DMS153 (cell line): ENCODE measurements around the gene DRC1.
"Not testable (repeated sequence)": the region's sequence is repeated elsewhere in the genome, so short reads cannot be mapped to it uniquely, and the experiment has no call there.

Source experiments
- DNase-seq: peaks from one replicate; lab custom pipeline; 2025; lab: John Stamatoyannopoulos, UW

DRC1 gene

GRCh38 chr2:26463244-26464192, 61.8 kb downstream of the DRC1 start:
- no peak for DNase-seq

DNA sequence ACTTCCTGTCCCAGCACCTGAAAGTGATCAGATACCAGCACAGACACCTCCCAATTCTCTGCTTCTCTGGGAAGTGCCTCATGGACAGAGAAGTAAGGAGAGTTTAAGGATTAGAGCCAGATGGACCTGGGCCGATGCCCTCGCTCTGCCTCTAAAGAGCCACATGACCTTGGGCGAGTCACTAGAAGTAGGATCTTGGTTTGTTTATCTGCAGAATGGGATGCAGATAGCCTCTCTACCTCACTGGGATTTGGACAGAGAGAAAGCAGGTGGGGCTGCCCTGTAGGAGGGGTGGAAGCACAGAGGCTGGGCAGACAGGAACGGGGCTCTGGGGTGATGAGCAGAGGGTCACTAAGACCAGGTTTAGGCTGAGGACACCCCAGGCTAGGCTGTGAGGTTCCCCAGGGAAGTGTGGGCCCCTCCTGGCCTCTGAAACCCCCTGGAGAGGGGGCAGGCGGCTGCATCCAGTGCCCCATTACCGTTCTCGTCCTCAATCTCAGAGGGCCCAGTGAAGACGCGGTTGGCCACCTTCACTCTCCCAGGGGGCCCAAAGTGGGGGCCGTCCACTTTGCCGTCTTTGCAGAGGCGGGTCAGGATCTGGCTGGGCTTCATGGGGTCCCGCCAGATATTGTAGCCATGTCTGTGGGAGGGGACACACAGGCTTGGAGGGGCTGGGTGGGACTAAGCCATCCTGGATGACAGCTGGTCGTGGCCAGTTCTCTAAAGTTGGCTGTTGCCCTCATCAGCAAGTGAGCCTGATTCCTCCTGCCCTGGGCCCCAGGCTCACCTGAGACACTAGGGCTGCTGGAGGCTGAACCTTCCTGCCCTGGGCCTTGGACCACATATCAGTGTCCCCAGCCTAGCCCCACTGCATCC, 62.9 kb downstream of the DRC1 start:
- DNase-seq: no peak

DNA sequence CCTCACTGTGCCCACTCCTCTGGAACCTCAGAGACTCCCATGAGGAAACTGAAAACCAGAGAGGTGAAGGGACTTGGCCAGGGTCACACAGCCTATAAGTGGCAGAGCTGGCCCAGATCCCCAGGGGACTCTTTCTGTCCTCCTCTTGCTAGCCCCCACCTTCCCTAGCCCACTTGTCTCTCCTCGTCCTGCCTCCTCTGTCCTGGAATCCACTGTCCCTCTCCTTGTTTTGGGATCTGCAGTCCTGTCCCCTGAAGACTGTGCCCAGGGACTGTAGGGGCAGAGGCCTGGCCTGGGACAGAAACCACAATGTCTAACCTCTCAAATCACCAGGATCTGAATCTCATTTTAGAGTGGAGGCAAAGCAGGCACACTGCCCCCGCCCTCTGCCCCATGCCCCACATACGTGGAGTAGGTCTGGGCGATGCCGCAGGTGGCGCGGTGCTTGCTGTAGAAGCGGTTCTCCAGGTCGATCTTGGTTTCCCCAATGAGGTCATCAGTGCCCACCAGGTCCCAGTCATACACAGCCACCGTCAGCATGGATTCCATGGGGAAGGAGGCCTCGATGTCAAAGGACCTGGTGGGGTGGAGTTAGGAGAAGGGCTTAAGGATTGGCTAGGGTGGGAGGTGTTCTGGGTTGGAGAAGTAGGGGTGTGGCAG, 63.7 kb downstream of the DRC1 start:
- DNase-seq: no peak

DNA sequence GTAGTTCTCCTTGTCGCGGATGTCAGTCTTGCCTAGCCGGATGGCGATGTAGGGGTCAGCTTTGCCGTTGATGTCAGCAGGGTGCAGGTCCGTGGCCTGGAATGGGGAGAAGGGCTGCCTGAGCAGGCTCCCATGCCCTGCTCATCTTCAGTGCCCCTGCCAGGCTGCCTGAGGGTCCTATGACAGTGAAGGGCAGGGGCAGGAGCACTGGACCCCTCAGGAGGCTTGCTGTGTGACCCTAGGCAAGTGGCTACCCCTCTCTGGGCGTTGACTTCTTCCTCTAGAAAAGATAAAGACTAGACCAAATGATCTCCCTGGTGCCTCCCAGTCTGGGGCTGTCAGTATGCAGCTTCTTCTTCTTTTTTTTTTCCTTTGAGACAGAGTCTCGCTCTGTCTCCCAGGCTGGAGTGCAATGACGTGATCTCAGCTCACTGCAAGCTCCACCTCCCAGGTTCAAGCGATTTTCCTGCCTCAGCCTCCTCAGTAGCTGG, 64.3 kb downstream of the DRC1 start:
- DNase-seq: no peak

- DNase-seq: no peak
Observed at GRCh38 chr2:26466662-26467310, 65.1 kb downstream of the DRC1 start.

GRCh38 chr2:26468544-26468943, 66.8 kb downstream of the DRC1 start:
- not testable (repeated sequence) for DNase-seq

GRCh38 chr2:26469092-26469710, 67.5 kb downstream of the DRC1 start:
- peak; percentile 3 for DNase-seq

- DNase-seq: no peak
Observed at GRCh38 chr2:26469955-26470354, 68.2 kb downstream of the DRC1 start.

- DNase-seq: no peak
Observed at GRCh38 chr2:26470601-26471260, 69.0 kb downstream of the DRC1 start.

- no peak for DNase-seq
Observed at GRCh38 chr2:26471289-26471688, 69.6 kb downstream of the DRC1 start.

GRCh38 chr2:26471766-26472706, 70.3 kb downstream of the DRC1 start:
- DNase-seq: no peak

DNA sequence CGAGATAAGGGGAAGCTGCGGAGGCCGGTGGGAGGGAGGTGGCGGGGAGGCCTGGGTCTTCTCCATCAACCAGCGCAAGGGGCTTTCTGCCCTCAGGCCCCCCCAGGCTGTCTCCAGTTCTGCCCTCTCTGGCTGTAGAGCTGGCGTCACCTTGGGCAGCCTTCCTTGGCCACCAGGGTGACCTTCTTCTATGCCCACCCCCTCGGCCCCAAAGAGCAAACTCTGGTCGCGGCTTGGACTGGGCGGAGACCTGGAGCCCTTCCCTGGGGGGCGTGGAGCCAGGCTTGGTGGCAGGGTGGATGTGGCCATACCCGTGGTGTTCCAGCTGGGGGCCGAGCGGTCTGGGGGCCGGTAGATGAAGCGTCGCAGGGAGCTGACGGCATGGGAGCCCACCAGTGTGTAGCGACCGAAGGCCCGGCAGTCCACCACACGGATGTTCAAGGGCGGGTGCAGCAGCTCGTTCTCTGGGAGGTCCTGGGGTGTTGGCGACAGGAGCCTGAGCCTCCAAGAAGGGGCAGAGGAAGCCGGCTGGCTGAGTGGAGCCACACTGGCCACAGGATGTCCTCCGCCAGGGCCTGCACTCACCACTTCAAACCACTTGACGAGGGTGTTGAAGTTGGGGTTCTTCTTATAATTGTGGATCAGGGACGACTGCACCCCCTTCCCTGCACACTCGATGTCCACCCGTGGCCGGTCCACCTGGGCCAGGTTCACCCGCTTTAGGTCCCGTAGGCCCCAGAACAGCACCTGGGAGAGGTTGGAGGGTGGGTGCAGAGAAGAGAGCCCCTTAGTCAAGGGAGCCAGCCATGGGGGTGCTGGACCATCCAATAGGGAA, 71.3 kb downstream of the DRC1 start:
- DNase-seq: no peak

DNA sequence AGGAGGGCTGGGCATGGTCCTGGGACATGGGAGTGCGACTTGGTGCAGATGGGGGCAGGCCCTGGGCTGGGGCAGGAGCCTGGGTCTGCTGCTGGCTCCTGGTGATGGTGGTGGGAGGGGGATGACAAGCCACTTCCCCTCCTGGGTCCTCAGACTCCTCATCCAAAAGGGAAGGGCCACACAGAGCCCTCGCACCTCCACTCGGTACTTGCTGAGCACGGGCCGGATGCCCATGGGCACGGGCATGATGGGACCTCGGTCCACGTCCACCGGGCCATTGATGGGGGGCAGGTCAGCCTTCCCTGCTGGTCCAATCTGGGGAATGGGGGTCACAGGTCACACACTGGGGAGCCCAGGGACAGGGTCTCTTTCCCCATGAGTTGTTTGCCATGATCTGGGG, 72.1 kb downstream of the DRC1 start:
- DNase-seq: no peak

DNA sequence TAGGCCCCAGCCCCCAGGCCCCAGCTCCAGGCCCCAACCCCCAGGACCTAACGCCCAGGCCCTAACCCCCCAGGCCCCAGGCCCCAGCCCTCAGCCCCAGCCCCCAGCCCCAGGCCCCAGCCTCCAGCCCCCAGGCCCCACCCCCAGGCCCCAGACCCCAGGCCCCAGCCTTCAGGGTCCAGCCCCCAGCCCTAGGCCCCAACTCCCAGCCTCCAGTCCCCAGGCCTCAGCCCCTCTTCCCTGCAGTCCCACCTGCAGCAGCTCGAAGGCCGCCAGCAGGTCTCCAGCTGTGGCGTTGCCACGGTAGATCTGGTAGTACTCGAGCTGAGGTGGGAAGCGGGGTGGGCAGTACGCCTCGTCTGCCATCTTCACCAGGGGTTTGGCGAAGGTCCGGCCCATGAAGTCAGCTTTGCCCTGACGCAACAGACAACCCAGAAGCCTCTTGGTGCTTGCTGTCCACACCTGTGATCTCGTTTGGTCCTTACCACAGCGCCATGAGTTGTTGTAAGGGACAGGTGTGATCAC, 72.6 kb downstream of the DRC1 start:
- DNase-seq: no peak

DNA sequence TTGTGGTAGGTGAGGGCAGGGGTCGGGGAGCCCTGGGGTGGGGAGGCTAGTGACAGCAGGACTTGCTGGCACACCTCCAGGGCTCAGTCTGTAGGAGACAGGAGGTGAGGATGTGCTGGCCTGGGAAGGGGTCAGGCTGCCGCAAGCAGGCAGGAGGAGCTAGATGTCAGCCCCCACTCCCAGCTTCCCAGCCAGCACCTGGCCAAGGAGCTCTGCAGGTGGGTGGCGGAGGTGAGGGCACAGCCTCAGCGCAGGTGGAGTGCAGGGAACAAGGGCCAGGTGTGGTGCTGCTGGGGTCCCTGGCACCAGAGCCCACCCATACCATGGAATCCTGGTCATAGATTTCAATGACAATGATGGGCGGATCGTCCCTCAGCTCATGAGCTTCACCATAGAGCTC, 73.3 kb downstream of the DRC1 start:
- DNase-seq: no peak

DNA sequence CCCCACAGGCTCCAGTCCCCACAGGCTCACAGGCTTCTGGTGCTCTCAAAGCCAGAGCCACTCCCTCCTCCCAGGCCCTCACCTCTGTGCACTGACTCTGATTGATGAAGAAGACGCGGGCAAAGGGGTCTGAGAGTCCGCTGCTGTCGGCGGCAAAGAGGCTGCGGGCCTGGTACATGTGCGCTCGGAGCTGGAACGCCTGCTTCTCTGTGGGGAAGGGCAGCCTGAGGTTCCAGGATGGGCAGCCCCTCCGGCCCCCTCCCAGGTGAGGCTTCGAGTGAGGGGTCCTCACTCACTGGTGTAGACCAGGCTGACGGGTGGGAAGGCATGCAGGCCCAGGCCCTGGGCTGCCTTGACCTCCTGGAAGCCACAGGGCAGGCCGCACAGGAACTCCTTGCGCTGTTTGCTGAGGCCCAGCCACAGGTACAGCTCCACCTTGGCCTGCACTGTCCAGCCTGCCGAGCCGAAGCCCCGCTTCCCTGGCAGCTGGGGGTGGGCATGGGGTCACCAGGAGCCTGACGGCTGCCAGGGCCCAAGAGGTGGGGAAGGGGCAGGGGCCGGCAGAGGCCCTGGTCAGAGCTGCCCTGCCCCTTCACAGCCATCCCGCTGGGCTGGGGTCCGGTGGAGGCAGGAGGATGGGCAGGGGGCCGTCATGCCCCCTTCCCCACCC, 74.2 kb downstream of the DRC1 start:
- no peak for DNase-seq

- DNase-seq: no peak
Observed at GRCh38 chr2:26477126-26477910, 75.6 kb downstream of the DRC1 start.
